H9 (cell line): ENCODE measurements around the gene CENPV. TPM values are rescaled to one million over a fixed set of nuclear protein-coding genes. Genes with fewer than 3 reads are reported as not detected.
A peak's percentile ranks its signal among the peaks of the same experiment; 100 is the strongest.

Source experiments
- DNase-seq: peaks from one replicate; pipeline ENCODE4 v3.0.0-alpha.2; 2017
- H2AFZ ChIP-seq: one replicate; pipeline ENCODE4 v1.6.1; 2013; ENCODE audit warnings: mild to moderate bottlenecking, low read length, control low read depth, moderate library complexity
- H2AK5ac ChIP-seq: 2 replicates; pipeline ENCODE4 v1.6.1; 2013; ENCODE audit warnings: low read length, control low read depth, mixed read lengths; ENCODE audit not compliant: insufficient read length
- H2BK120ac ChIP-seq: one replicate; pipeline ENCODE4 v1.6.1; 2013; ENCODE audit warnings: low read depth, mild to moderate bottlenecking, low read length, control low read depth, inconsistent platforms; ENCODE audit not compliant: poor library complexity, severe bottlenecking
- H2BK12ac ChIP-seq: 2 replicates; pipeline ENCODE4 v1.6.1; 2013; ENCODE audit warnings: low read length, control low read depth, mixed read lengths, low read depth; ENCODE audit not compliant: insufficient read length
- H2BK15ac ChIP-seq: 2 replicates; pipeline ENCODE4 v1.6.1; 2013; ENCODE audit warnings: low read depth, low read length, control low read depth
- H2BK20ac ChIP-seq: one replicate; pipeline ENCODE4 v1.6.1; 2013; ENCODE audit warnings: low read depth, mild to moderate bottlenecking, low read length, control low read depth, inconsistent platforms; ENCODE audit not compliant: poor library complexity, severe bottlenecking
- H2BK5ac ChIP-seq: 2 replicates; pipeline ENCODE4 v1.6.1; 2013; ENCODE audit warnings: low read length, control low read depth, mixed read lengths; ENCODE audit not compliant: insufficient read length
- H3K14ac ChIP-seq: 2 replicates; pipeline ENCODE4 v1.6.1; 2013; ENCODE audit warnings: low read length, control low read depth; ENCODE audit not compliant: insufficient read depth
- H3K18ac ChIP-seq: 2 replicates; pipeline ENCODE4 v1.6.1; 2013; ENCODE audit warnings: low read depth, mild to moderate bottlenecking, mixed read lengths, low read length, control low read depth; ENCODE audit not compliant: insufficient read length
- H3K23ac ChIP-seq: 2 replicates; pipeline ENCODE4 v1.6.1; 2013; ENCODE audit warnings: low read length, control low read depth, mixed read lengths, low read depth; ENCODE audit not compliant: insufficient read length
- H3K23me2 ChIP-seq: 2 replicates; pipeline ENCODE4 v1.6.1; 2013; ENCODE audit warnings: low read depth, mild to moderate bottlenecking, mixed read lengths, low read length, control low read depth; ENCODE audit not compliant: insufficient read length, poor library complexity, severe bottlenecking
- H3K27ac ChIP-seq: 2 replicates; pipeline ENCODE4 v1.5.1; 2013; ENCODE audit warnings: low read length, control low read depth, mixed read lengths, low read depth; ENCODE audit not compliant: insufficient read length
- H3K27me3 ChIP-seq: 2 replicates; pipeline ENCODE4 v1.6.1; 2013; ENCODE audit warnings: low read length, control low read depth, inconsistent platforms; ENCODE audit not compliant: insufficient read depth
- H3K4ac ChIP-seq: 2 replicates; pipeline ENCODE4 v1.6.1; 2013; ENCODE audit warnings: low read depth, mild to moderate bottlenecking, control low read depth, inconsistent platforms, low read length, moderate library complexity
- H3K4me1 ChIP-seq: 2 replicates; pipeline ENCODE4 v1.6.1; 2013; ENCODE audit warnings: low read length, control low read depth, inconsistent platforms; ENCODE audit not compliant: insufficient read depth
- H3K4me2 ChIP-seq: 2 replicates; pipeline ENCODE4 v1.6.1; 2013; ENCODE audit warnings: low read length, control low read depth, mixed read lengths; ENCODE audit not compliant: insufficient read length, insufficient read depth
- H3K56ac ChIP-seq: 2 replicates; pipeline ENCODE4 v1.6.1; 2013; ENCODE audit warnings: low read depth, mild to moderate bottlenecking, mixed read lengths, low read length, control low read depth; ENCODE audit not compliant: insufficient read length
- H3K79me1 ChIP-seq: 2 replicates; pipeline ENCODE4 v1.6.1; 2013; ENCODE audit warnings: low read depth, mild to moderate bottlenecking, moderate library complexity, low read length, control low read depth, inconsistent platforms; ENCODE audit not compliant: insufficient read depth, poor library complexity, severe bottlenecking
- H3K79me2 ChIP-seq: 2 replicates; pipeline ENCODE4 v1.6.1; 2013; ENCODE audit warnings: low read length, control low read depth, inconsistent platforms; ENCODE audit not compliant: insufficient read depth
- H3K9ac ChIP-seq: 2 replicates; pipeline ENCODE4 v1.6.1; 2013; ENCODE audit warnings: low read length, control low read depth, mixed read lengths; ENCODE audit not compliant: insufficient read length; ENCODE audit errors: extremely low read depth
- H3K9me3 ChIP-seq: one replicate; pipeline ENCODE4 v1.6.1; 2013; ENCODE audit warnings: low read depth, low read length, inconsistent platforms; ENCODE audit not compliant: control insufficient read depth
- H3T11ph ChIP-seq: one replicate; pipeline ENCODE4 v1.6.1; 2013; ENCODE audit warnings: mild to moderate bottlenecking, low read length, control low read depth, inconsistent platforms
- H4K20me1 ChIP-seq: one replicate; pipeline ENCODE4 v1.6.1; 2013; ENCODE audit not compliant: control insufficient read depth, insufficient read length, insufficient read depth
- H4K5ac ChIP-seq: 2 replicates; pipeline ENCODE4 v1.6.1; 2013; ENCODE audit warnings: low read depth, mild to moderate bottlenecking, mixed read lengths, low read length, control low read depth; ENCODE audit not compliant: insufficient read length
- H4K8ac ChIP-seq: replicated peaks from 2 replicates; pipeline ENCODE4 v1.6.1; 2013; ENCODE audit warnings: low read length, control low read depth, mixed read lengths, low read depth; ENCODE audit not compliant: insufficient read length
- H4K91ac ChIP-seq: 2 replicates; pipeline ENCODE4 v1.6.1; 2013; ENCODE audit warnings: low read depth, mild to moderate bottlenecking, moderate library complexity, mixed read lengths, low read length, control low read depth; ENCODE audit not compliant: insufficient read length
- H3K27ac Mint-ChIP-seq, 3 experiments: 2 replicates in 2 of 3; 3 replicates in 1 of 3; pipeline ENCODE4 v1.8.0; 2020 to 2021; ENCODE audit warnings: mixed read lengths in 3 of 3, mild to moderate bottlenecking in 1 of 3, moderate library complexity in 1 of 3
- H3K27me3 Mint-ChIP-seq: 2 replicates; pipeline ENCODE4 v1.8.0; 2021; ENCODE audit warnings: low read depth, mild to moderate bottlenecking, moderate library complexity, mixed read lengths
- H3K36me3 Mint-ChIP-seq, 3 experiments: 2 replicates in 2 of 3; 3 replicates in 1 of 3; pipeline ENCODE4 v1.8.0; 2020 to 2021; ENCODE audit warnings: low read depth in 3 of 3, mixed read lengths in 3 of 3; ENCODE audit not compliant: insufficient read depth in 1 of 3
- H3K4me1 Mint-ChIP-seq, 2 experiments: 2 replicates each; pipeline ENCODE4 v1.8.0; 2020; ENCODE audit warnings: mixed read lengths in 2 of 2
- H3K4me3 Mint-ChIP-seq, 2 experiments: 2 replicates in 1 of 2; 3 replicates in 1 of 2; pipeline ENCODE4 v1.8.0; 2020 to 2021; ENCODE audit warnings: mild to moderate bottlenecking in 2 of 2, mixed read lengths in 2 of 2, moderate library complexity in 1 of 2
- H3K9me3 Mint-ChIP-seq, 2 experiments: 2 replicates in 1 of 2; 3 replicates in 1 of 2; pipeline ENCODE4 v1.8.0; 2020; ENCODE audit warnings: mild to moderate bottlenecking in 2 of 2, mixed read lengths in 2 of 2, moderate library complexity in 1 of 2
- CTCF ChIP-seq: fragments of 200-600 bp; sonication (generic); conservative IDR thresholded peaks from 3 replicates; pipeline ENCODE4 v1.8.0; 2021; ENCODE audit warnings: antibody characterized with exemption, mild to moderate bottlenecking
- WGBS: extraction: QIAGEN DNeasy Blood & Tissue Kit; methylation state at CpG from one replicate; pipeline ENCODE4 v1.1.7; 2013; ENCODE audit warnings: missing lambda C conversion rate, low lambda C conversion rate, mixed read lengths; ENCODE audit not compliant: insufficient read length; ENCODE audit errors: extremely low coverage; 5-methylcytosine and 5-hydroxymethylcytosine counted together
- total RNA-seq: library from RNA; stranded (reverse); gene quantifications from 2 replicates; pipeline ENCODE4 v1.2.1, GENCODE V29; 2021

The CENPV gene
- total RNA-seq, 1 experiment from 2014 or later: 200 TPM

DNA sequence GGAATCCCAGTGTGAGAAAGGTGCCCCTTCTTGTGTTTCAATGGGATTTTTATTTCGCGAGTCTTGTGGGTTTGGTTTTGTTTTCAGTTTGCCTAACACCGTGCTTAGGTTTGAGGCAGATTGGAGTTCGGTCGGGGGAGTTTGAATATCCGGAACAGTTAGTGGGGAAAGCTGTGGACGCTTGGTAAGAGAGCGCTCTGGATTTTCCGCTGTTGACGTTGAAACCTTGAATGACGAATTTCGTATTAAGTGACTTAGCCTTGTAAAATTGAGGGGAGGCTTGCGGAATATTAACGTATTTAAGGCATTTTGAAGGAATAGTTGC, 28.2 kb upstream of the CENPV start:
- no peaks in the 10 kb centered on the region for H3K27me3 Mint-ChIP-seq
- H2BK20ac ChIP-seq: no peak overlapping the region
- H3K4me2 ChIP-seq: peak overlapping the region; percentile 86
- H3K9me3 ChIP-seq: no peaks in the 10 kb centered on the region
- no peak for DNase-seq
- WGBS: no CpG with 5 or more reads among the region's 14 CpGs
- no peak overlapping the region for H3K23ac ChIP-seq
- H4K5ac ChIP-seq: no peak overlapping the region
- no peaks in the 10 kb centered on the region for H3K27me3 ChIP-seq
- peaks cover 2 to 3% of the 10 kb centered on the region in 2 experiments; a peak in 2 of 5 replicates for H3K9me3 Mint-ChIP-seq
- peaks cover 7% of the 10 kb centered on the region for H3K23me2 ChIP-seq
- H2BK5ac ChIP-seq: no peak overlapping the region
- H2AK5ac ChIP-seq: no peak overlapping the region
- peak overlapping the region; percentile 93; the same call in 1 of the 2 replicates for H3K14ac ChIP-seq
- peaks cover 24 to 29% (median 28%) of the 10 kb centered on the region in 3 experiments; a peak in 6 of 7 replicates for H3K36me3 Mint-ChIP-seq
- H4K8ac ChIP-seq: no peak overlapping the region
- no peak overlapping the region for H2AFZ ChIP-seq
- no peak overlapping the region for H3K56ac ChIP-seq
- peak overlapping the region; percentile 30 for H3T11ph ChIP-seq
- H3K79me1 ChIP-seq: peaks cover 3% of the 10 kb centered on the region
- H2BK120ac ChIP-seq: no peak overlapping the region
- H3K4me1 Mint-ChIP-seq: peaks cover 16 to 32% of the 10 kb centered on the region in 2 experiments
- H2BK15ac ChIP-seq: no peak overlapping the region
- peak overlapping the region; percentile 100 for H3K27ac Mint-ChIP-seq
- H3K4me3 Mint-ChIP-seq: peak overlapping the region; percentile 83 to 98
- peak overlapping the region; percentile 97 for H3K18ac ChIP-seq
- no peaks in the 10 kb centered on the region for H4K20me1 ChIP-seq
- no peak for TF ChIP-seq CTCF
- no peak overlapping the region for H2BK12ac ChIP-seq
- peak overlapping the region; percentile 94 for H3K9ac ChIP-seq
- H3K4ac ChIP-seq: no peak overlapping the region
- 0 out of 2 replicates have a peak, but pooled peaks cover 3% of the 10 kb centered on the region for H3K4me1 ChIP-seq
- H3K27ac ChIP-seq: peak overlapping the region; percentile 73
- no peak overlapping the region for H4K91ac ChIP-seq
- H3K79me2 ChIP-seq: peaks cover 7% of the 10 kb centered on the region; the same call in 1 of the 2 replicates
